ENCODE data around the gene EFNA3. TPM values are rescaled to one million over a fixed set of nuclear protein-coding genes. Genes with fewer than 3 reads are reported as not detected.

Gene EFNA3
- total and polyA plus RNA-seq, 2 donors (not counting 1 experiment from before 2014, with no cell fraction given), result 0.30 to 0.33 TPM

- peak within 1 kb of the TSS; percentile 82 for H2AFZ ChIP-seq (ENCODE audit: low read length)
- peak within 1 kb of the TSS; percentile 98 for H3K27ac ChIP-seq (ENCODE audit: insufficient read depth, low read length)
- H3K9me3 ChIP-seq (ENCODE audit: control insufficient read depth, insufficient read depth, low read depth, low read length), result no peaks in the 10 kb centered on the region
- no peaks in the 10 kb centered on the region for H4K20me1 ChIP-seq (ENCODE audit: control insufficient read depth, extremely low read depth, insufficient read depth, low read length)
- peaks cover 22% of the 10 kb centered on the region for H3K79me2 ChIP-seq (ENCODE audit: control insufficient read depth, insufficient read depth, low read length)
- H3K4me2 ChIP-seq (ENCODE audit: extremely low read depth, insufficient read depth, low read length), result peak within 1 kb of the TSS; percentile 92
- DNase-seq (ENCODE audit: low read depth in 2 of 2), result peak; percentile 90 to 95
- H3K36me3 ChIP-seq (ENCODE audit: control insufficient read depth, insufficient read depth, low read length), result no peaks in the 10 kb centered on the region
- H3K9ac ChIP-seq (ENCODE audit: insufficient read depth, low read length), result peak within 1 kb of the TSS; percentile 91
- peak within 1 kb of the TSS; percentile 68 to 82 (median 81) for H3K4me3 ChIP-seq (replicated peaks in 1 of 4; ENCODE audit: control extremely low read depth in 1 of 4, insufficient read depth in 1 of 4, low read depth in 3 of 4, low read length in 4 of 4)
- no peaks in the 10 kb centered on the region for H3K27me3 ChIP-seq (ENCODE audit: control insufficient read depth, insufficient read depth, low read length)
- peaks cover 18% of the 10 kb centered on the region for H3K4me1 ChIP-seq (ENCODE audit: control insufficient read depth, extremely low read depth, insufficient read depth, low read length)
- TF ChIP-seq CTCF (conservative IDR thresholded peaks at IDR 0.05 in 1 of 2, IDR thresholded peaks at IDR 0.05 in 1 of 2; ENCODE audit: low read depth in 1 of 2, low read length in 2 of 2) (no peak), EZH2 (IDR thresholded peaks at IDR 0.05; ENCODE audit: low read length, missing control alignments) (no peak)
These were observed 56.9 kb downstream of the EFNA3 start, which contains the start of gene SLC50A1 for GRCh38 chr1:155135415-155136028. Gene SLC50A1, plus strand, starts transcription at chr1:155135852. Its CDS starts 60 bp downstream, at chr1:155135912.

DNA sequence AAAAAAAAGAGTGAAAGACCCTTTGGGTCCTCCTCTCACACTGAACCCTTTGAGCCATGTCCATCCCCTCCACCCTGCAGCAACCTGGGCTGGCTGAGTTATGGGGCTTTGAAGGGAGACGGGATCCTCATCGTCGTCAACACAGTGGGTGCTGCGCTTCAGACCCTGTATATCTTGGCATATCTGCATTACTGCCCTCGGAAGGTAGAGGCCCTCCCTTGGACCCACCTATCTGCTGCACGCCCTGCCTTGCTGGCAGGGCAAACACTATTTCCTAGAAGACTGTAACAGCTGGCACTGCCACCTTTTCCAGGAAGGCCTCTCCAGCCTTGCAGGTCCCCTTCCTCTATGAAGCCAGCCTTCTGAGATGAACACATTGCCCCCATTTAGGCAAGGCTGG is 58.1 kb downstream of the EFNA3 start:
- Histone ChIP-seq H3K4me2 (ENCODE audit: extremely low read depth, insufficient read depth, low read length) (peak overlapping the region; percentile 90), H3K4me1 (ENCODE audit: control insufficient read depth, extremely low read depth, insufficient read depth, low read length) (peaks cover 18% of the 10 kb centered on the region), H3K36me3 (ENCODE audit: control insufficient read depth, insufficient read depth, low read length) (no peaks in the 10 kb centered on the region), H3K4me3 (replicated peaks in 1 of 4; ENCODE audit: control extremely low read depth in 1 of 4, insufficient read depth in 1 of 4, low read depth in 3 of 4, low read length in 4 of 4) (peak overlapping the region; percentile 41 to 81 (median 63)), H3K79me2 (ENCODE audit: control insufficient read depth, insufficient read depth, low read length) (peaks cover 22% of the 10 kb centered on the region), H3K9me3 (ENCODE audit: control insufficient read depth, insufficient read depth, low read depth, low read length) (no peaks in the 10 kb centered on the region), H3K27ac (ENCODE audit: insufficient read depth, low read length) (peak overlapping the region; percentile 98), H2AFZ (ENCODE audit: low read length) (no peak overlapping the region), H4K20me1 (ENCODE audit: control insufficient read depth, extremely low read depth, insufficient read depth, low read length) (no peaks in the 10 kb centered on the region), H3K27me3 (ENCODE audit: control insufficient read depth, insufficient read depth, low read length) (peaks cover 3% of the 10 kb centered on the region), H3K9ac (ENCODE audit: insufficient read depth, low read length) (peak overlapping the region; percentile 39)
- TF ChIP-seq CTCF (conservative IDR thresholded peaks at IDR 0.05 in 1 of 2, IDR thresholded peaks at IDR 0.05 in 1 of 2; ENCODE audit: low read depth in 1 of 2, low read length in 2 of 2) (no peak), EZH2 (IDR thresholded peaks at IDR 0.05; ENCODE audit: low read length, missing control alignments) (no peak)
- DNase-seq (ENCODE audit: low read depth in 2 of 2), result no peak

Other genes with a start within 250 kb of the EFNA3 start
- gene KCNN3, start 208.6 kb upstream of the EFNA3 start, total RNA-seq, result not detected in 2 replicates
- gene KCNN3, start 208.6 kb upstream of the EFNA3 start, polyA plus RNA-seq, result not detected in 2 replicates
- 8.5 and 10.1 TPM in 2 replicates for gene PMVK, start 142.1 kb upstream of the EFNA3 start, total RNA-seq
- gene PMVK, start 142.1 kb upstream of the EFNA3 start, polyA plus RNA-seq, result 25.1 and 33.5 TPM in 2 replicates
- 106 and 113 TPM in 2 replicates for gene PBXIP1, start 122.7 kb upstream of the EFNA3 start, total RNA-seq
- gene PBXIP1, start 122.7 kb upstream of the EFNA3 start, polyA plus RNA-seq, result 21.1 and 32.8 TPM in 2 replicates
- 19.3 and 28.1 TPM in 2 replicates for gene PYGO2, start 117.1 kb upstream of the EFNA3 start, total RNA-seq
- 15.3 and 17.4 TPM in 2 replicates for gene PYGO2, start 117.1 kb upstream of the EFNA3 start, polyA plus RNA-seq
- gene SHC1, start 108.1 kb upstream of the EFNA3 start, total RNA-seq, result 220 and 245 TPM in 2 replicates
- gene SHC1, start 108.1 kb upstream of the EFNA3 start, polyA plus RNA-seq, result 277 and 289 TPM in 2 replicates
- 23.9 and 40.3 TPM in 2 replicates for gene CKS1B, start 104.2 kb upstream of the EFNA3 start, total RNA-seq
- 55.4 and 176 TPM in 2 replicates for gene CKS1B, start 104.2 kb upstream of the EFNA3 start, polyA plus RNA-seq
- gene FLAD1, start 95.5 kb upstream of the EFNA3 start, total RNA-seq, result 20.5 and 24.9 TPM in 2 replicates
- 11.8 and 20.1 TPM in 2 replicates for gene FLAD1, start 95.5 kb upstream of the EFNA3 start, polyA plus RNA-seq
- gene LENEP, start 85.3 kb upstream of the EFNA3 start, total RNA-seq, result 0.26 TPM in 1 of 2 replicates, not detected in the other
- gene LENEP, start 85.3 kb upstream of the EFNA3 start, polyA plus RNA-seq, result not detected in 2 replicates
- 12.3 and 19.3 TPM in 2 replicates for gene ZBTB7B, start 76.0 kb upstream of the EFNA3 start, total RNA-seq
- 6.2 and 7.0 TPM in 2 replicates for gene ZBTB7B, start 76.0 kb upstream of the EFNA3 start, polyA plus RNA-seq
- gene DCST2, start 45.1 kb upstream of the EFNA3 start, total RNA-seq, result under 0.01 and 0.17 TPM in 2 replicates
- 0.06 and 0.10 TPM in 2 replicates for gene DCST2, start 45.1 kb upstream of the EFNA3 start, polyA plus RNA-seq
- not detected in 2 replicates for gene DCST1, start 45.0 kb upstream of the EFNA3 start, total RNA-seq
- gene DCST1, start 45.0 kb upstream of the EFNA3 start, polyA plus RNA-seq, result not detected in 2 replicates
- gene ADAM15, start 27.5 kb upstream of the EFNA3 start, total RNA-seq, result 49.1 and 58.5 TPM in 2 replicates
- gene ADAM15, start 27.5 kb upstream of the EFNA3 start, polyA plus RNA-seq, result 19.5 and 28.9 TPM in 2 replicates
- gene EFNA4, start 15.1 kb upstream of the EFNA3 start, total RNA-seq, result 2.8 and 3.8 TPM in 2 replicates
- gene EFNA4, start 15.1 kb upstream of the EFNA3 start, polyA plus RNA-seq, result 2.6 and 4.3 TPM in 2 replicates
- gene EFNA1, start 49.0 kb downstream of the EFNA3 start, total RNA-seq, result 0.26 TPM in 1 of 2 replicates, not detected in the other
- 0.06 and 0.07 TPM in 2 replicates for gene EFNA1, start 49.0 kb downstream of the EFNA3 start, polyA plus RNA-seq
- gene SLC50A1, start 57.0 kb downstream of the EFNA3 start, total RNA-seq, result 35.4 and 61.1 TPM in 2 replicates
- 29.4 and 36.0 TPM in 2 replicates for gene SLC50A1, start 57.0 kb downstream of the EFNA3 start, polyA plus RNA-seq
- 27.7 and 40.5 TPM in 2 replicates for gene DPM3, start 61.7 kb downstream of the EFNA3 start, total RNA-seq
- 31.9 and 35.4 TPM in 2 replicates for gene DPM3, start 61.7 kb downstream of the EFNA3 start, polyA plus RNA-seq
- 122 and 125 TPM in 2 replicates for gene KRTCAP2, start 94.5 kb downstream of the EFNA3 start, total RNA-seq
- gene KRTCAP2, start 94.5 kb downstream of the EFNA3 start, polyA plus RNA-seq, result 123 and 134 TPM in 2 replicates
- gene TRIM46, start 95.0 kb downstream of the EFNA3 start, total RNA-seq, result 3.1 and 4.0 TPM in 2 replicates
- 1.9 and 2.2 TPM in 2 replicates for gene TRIM46, start 95.0 kb downstream of the EFNA3 start, polyA plus RNA-seq
- 36.8 and 38.3 TPM in 2 replicates for gene THBS3, start 129.1 kb downstream of the EFNA3 start, total RNA-seq
- 30.0 and 39.6 TPM in 2 replicates for gene THBS3, start 129.1 kb downstream of the EFNA3 start, polyA plus RNA-seq
- gene MTX1, start 129.9 kb downstream of the EFNA3 start, total RNA-seq, result 36.7 and 46.6 TPM in 2 replicates
- 42.2 and 52.4 TPM in 2 replicates for gene MTX1, start 129.9 kb downstream of the EFNA3 start, polyA plus RNA-seq
- gene ENTREP3, start 176.6 kb downstream of the EFNA3 start, total RNA-seq, result 5.4 and 12.9 TPM in 2 replicates
- 8.5 and 14.3 TPM in 2 replicates for gene ENTREP3, start 176.6 kb downstream of the EFNA3 start, polyA plus RNA-seq
- gene SCAMP3, start 183.5 kb downstream of the EFNA3 start, total RNA-seq, result 25.2 and 33.2 TPM in 2 replicates
- 106 and 151 TPM in 2 replicates for gene SCAMP3, start 183.5 kb downstream of the EFNA3 start, polyA plus RNA-seq
- gene CLK2, start 194.7 kb downstream of the EFNA3 start, total RNA-seq, result 21.3 and 26.8 TPM in 2 replicates
- gene CLK2, start 194.7 kb downstream of the EFNA3 start, polyA plus RNA-seq, result 34.0 and 40.9 TPM in 2 replicates
- 0.99 and 1.0 TPM in 2 replicates for gene HCN3, start 198.6 kb downstream of the EFNA3 start, total RNA-seq
- gene HCN3, start 198.6 kb downstream of the EFNA3 start, polyA plus RNA-seq, result 0.79 and 0.86 TPM in 2 replicates
- not detected in 2 replicates for gene PKLR, start 222.6 kb downstream of the EFNA3 start, total RNA-seq
- not detected in 2 replicates for gene PKLR, start 222.6 kb downstream of the EFNA3 start, polyA plus RNA-seq
- 279 and 840 TPM in 2 replicates for gene FDPS, start 230.0 kb downstream of the EFNA3 start, total RNA-seq
- gene FDPS, start 230.0 kb downstream of the EFNA3 start, polyA plus RNA-seq, result 399 TPM in 2 replicates
- 9.8 and 12.6 TPM in 2 replicates for gene RUSC1, start 242.1 kb downstream of the EFNA3 start, total RNA-seq
- 16.4 and 22.8 TPM in 2 replicates for gene RUSC1, start 242.1 kb downstream of the EFNA3 start, polyA plus RNA-seq